ENCODE results near the gene MB21D2.

Gene MB21D2

DNA sequence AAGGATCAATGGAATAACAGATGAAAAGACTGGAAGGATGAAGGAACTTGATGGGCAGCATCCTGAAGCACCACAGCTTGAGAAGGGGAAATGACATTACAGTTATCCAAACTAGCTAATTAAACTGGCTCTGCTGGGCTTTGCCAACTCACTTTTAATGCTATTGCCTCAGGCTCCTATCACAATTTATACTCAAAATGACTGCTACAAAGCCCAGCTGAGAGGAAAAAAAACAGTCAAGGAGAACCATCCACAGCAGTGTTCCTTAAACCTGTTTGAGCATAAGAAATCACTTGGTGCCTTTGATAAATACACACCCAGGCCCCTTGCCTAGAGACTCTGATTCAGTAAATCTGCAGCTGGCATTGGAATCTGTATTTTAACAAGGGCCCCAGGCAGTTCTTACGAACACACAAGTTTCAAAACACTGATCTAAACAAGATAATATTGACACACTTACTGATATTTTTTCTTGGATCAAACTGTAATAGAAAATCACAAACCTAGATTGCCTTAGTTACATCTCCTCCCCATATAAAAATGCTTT, 85.8 kb downstream of the MB21D2 start:
- no peak for DNase-seq

GRCh38 chr3:192831111-192831644, 86.5 kb downstream of the MB21D2 start:
- no peak for DNase-seq

GRCh38 chr3:192830291-192831110, 87.2 kb downstream of the MB21D2 start:
- DNase-seq = no peak

- no peak for DNase-seq
Observed at GRCh38 chr3:192827863-192828594, 89.6 kb downstream of the MB21D2 start.

GRCh38 chr3:192827208-192827607, 90.4 kb downstream of the MB21D2 start:
- DNase-seq = no peak

DNA sequence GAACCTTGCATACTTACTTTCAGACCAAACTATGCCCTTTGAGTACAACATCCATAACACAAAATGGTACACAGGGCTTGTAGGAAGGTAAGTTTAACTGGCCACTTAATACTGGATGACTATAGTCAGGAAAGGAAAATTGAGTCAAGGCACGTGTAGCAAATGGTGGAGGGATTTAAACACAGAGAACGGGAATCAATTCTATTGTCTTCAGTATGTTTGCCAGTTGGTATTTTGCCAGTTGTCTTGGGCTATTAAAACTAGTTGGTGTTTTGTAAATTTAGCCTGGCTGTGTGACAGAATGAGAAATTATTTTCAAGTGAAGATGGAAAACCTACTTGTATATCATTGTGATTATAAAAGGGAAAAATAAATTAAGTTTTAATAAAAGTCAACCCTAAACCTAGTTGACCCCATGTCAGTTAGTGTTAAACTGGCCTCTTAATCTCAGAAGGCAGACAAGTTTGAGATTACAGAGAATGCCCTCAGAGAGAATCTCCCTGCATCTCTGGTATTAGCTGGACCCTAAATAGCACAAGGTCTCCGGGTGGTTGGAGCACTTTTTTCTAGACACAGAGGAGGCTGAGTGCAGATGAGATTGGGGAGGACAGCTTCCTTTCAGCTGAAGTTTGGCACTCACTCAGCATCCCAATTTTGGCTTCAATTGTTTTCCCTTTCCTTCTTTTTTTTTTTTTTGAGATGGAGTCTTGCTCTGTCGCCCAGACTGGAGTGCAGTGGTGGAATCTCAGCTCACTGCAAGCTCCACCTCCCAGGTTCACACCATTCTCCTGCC, 91.2 kb downstream of the MB21D2 start:
- peak; percentile 42 for DNase-seq

GRCh38 chr3:192825657-192826200, 91.9 kb downstream of the MB21D2 start:
- DNase-seq = peak; percentile 96

- DNase-seq = no peak
Observed at GRCh38 chr3:192825216-192825615, 92.4 kb downstream of the MB21D2 start.

DNA sequence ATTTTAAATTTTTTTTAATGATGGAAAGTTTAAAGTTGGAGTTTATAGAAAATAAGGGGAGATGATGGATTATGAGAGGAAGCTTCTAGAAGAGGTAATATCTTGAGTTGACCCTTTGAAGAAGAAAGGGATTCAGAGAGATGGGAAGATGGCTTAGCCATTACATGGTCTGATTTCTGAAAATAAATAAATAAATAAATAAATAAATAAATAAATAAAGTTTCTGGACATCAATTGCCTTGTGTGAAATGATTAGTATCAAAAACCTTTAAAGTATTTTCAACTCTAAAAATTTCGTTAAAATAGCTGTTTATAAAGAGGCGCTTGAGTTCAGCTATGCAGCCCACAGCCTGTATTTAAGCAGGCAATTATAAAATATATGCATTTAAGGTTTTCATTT, 93.3 kb downstream of the MB21D2 start:
- no peak for DNase-seq

GRCh38 chr3:192821161-192821560, 96.5 kb downstream of the MB21D2 start:
- DNase-seq = no peak

DNA sequence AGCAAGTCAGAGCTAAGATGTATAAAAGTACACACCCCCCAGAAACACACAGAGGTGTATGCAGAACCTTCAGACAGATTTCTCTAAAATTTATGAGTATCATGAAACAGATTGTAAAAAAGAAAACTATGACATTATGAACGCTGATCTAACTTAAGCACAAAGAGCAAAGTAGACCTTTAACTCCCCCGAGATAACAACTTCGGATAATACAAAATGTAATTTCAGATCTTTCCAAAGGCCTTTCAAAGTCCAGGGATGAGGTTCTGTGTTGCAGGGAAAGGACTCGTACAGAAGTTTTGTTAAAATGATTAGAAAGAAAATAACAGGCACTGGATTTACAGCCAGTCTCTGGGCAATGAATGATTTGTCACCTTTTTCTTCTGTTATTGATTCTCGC, 97.5 kb downstream of the MB21D2 start:
- DNase-seq = no peak

GRCh38 chr3:192819001-192819569, 98.6 kb downstream of the MB21D2 start:
- DNase-seq = no peak

DNA sequence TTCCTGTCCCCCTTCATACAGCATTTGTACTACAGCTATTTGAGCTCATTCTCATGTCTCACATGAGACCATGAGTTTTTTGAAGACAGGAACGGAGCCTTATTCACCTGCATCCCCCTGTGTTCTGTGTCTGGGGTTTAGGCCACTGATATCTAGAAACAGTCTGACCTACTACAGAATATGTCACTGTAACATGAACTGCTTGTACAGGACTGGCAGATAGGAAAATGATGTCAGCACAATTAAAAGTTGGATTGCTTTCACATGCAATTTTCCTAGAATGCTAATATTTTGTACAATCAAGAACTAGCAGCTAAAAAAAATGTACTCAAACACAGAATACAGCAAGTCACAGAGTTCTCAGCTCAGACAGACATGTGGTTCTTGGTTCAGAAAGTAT, 99.5 kb downstream of the MB21D2 start:
- DNase-seq = no peak

DNA sequence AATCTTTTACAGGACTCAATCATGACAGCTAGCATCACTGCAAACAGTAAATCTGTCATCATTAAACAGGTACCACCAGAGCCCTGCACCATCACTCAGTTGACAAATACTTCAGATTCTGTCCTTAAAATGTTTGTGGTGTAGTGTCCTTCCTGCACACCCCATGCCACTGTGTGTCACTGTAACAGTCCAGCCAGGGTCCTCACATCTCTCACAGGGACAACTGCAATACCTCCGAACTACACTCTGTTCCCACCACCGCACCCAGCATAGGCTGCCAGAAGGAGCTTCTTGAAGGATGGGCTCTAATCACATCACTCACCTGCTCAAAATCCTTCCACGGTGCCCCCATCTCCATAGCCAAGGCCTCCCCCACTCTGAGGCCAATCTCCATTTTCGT, 100.2 kb downstream of the MB21D2 start:
- DNase-seq = no peak

DNA sequence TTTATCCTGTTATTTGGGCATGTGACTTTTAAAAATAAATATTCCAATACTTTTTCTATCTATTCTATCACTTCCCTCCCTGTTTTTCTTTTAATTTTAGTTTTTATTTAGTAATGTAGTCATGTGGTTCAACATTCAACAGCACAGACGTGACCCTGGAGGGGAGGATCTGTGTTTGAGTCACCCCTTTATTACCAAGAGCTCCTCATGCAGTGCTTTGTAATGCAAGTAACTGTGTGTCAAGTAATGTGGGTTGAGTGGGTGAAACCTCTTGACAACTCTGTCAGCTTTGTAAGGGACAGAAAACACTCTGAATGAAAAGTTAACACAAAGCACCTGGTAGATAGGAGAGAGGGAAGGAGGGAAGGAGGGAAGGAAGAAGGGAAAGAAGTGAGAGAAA, 100.6 kb downstream of the MB21D2 start:
- DNase-seq = no peak

GRCh38 chr3:192816351-192816750, 101.3 kb downstream of the MB21D2 start:
- DNase-seq = peak; percentile 46

GRCh38 chr3:192812743-192813383, 104.8 kb downstream of the MB21D2 start:
- peak; percentile 58 for DNase-seq

DNA sequence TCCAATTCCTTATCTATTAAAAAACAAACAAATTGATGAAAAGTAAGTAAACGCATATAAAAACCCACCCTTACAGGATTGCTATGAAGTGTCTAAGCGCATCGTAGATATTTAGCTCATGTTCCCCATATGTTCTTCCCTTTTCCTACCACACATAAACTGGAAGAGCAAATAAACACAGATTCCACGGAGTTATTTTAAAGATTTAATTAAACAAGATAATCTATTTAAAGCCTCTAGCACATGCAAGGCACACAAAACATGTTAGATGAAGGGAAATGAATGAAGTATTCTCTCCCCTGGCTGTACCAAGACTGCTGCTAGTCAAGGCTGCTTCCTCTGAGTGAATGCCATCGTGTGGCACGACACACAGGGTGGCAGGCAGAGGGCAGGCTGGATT, 111.9 kb downstream of the MB21D2 start:
- no peak for DNase-seq

- no peak for DNase-seq
Observed at GRCh38 chr3:192804502-192804901, 113.2 kb downstream of the MB21D2 start.

GRCh38 chr3:192802957-192803899, 114.4 kb downstream of the MB21D2 start:
- DNase-seq = peak; percentile 55

DNA sequence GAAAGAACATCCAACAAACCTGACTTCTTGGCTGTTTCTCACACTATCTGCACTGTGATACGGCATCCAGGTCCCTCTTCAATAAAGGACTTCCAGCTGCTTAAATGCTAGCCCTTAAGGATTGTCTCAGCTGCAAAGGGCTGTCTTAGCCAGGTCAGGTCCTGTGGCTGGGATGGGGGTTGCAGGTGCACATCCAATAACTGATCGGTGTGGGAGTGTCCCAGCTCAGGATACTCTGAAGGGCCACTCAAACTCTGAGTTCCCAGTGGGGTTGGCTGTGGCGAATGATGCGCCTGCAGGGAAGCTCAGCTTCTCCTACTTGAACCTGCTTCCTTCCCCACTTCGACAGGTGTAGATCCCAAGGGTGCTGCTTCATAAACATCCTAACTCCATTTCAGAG, 115.7 kb downstream of the MB21D2 start:
- no peak for DNase-seq

All from NCI-H1105 (cell line).